K562 (cell line): ENCODE measurements around the gene HYAL3. TPM values are rescaled to one million over a fixed set of nuclear protein-coding genes. Genes with fewer than 3 reads are reported as not detected.
A peak's percentile ranks its signal among the peaks of the same experiment; 100 is the strongest.

Experiments
- ARHGAP35 ChIP-seq: fragments of 450-650 bp; IDR thresholded peaks from 2 replicates; pipeline ENCODE4 v1.6.1; 2018; ENCODE audit not compliant: partially characterized antibody
- BACH1 ChIP-seq: fragments of 200-800 bp; sonication (Bioruptor generic); IDR thresholded peaks from 2 replicates; pipeline ENCODE4 v1.6.1; 2016; ENCODE audit warnings: missing genetic modification characterization, missing compliant biosample characterization
- BMI1 ChIP-seq: fragments of 150-350 bp; IDR thresholded peaks from 2 replicates; pipeline ENCODE4 v1.6.1; 2014; ENCODE audit warnings: low read length
- FOSL1 ChIP-seq: fragments of 200-800 bp; sonication (Bioruptor generic); conservative IDR thresholded peaks from 2 replicates; pipeline ENCODE4 v1.6.1; 2016; ENCODE audit warnings: missing genetic modification characterization, missing compliant biosample characterization
- MAFK ChIP-seq: IDR thresholded peaks from 2 replicates; pipeline ENCODE4 v1.6.1; 2011; ENCODE audit warnings: low read length, improper control_type of control experiment
- NR2C1 ChIP-seq, 2 experiments: fragments of 450-650 bp; IDR thresholded peaks; 2 replicates each; pipeline ENCODE4 v1.6.1; 2017; ENCODE audit warnings: mild to moderate bottlenecking in 2 of 2, antibody characterized with exemption in 1 of 2, inconsistent platforms in 1 of 2, missing compliant biosample characterization in 1 of 2, missing genetic modification characterization in 1 of 2
- NR2C2 ChIP-seq, 2 experiments: fragments of 200-800 bp in 1 of 2; sonication (Bioruptor generic) in 1 of 2; sonication (generic) in 1 of 2; formaldehyde crosslinking in 1 of 2; IDR thresholded peaks; 2 replicates each; pipeline versions ENCODE4 v1.6.1 to v1.8.0; 2016 to 2022; ENCODE audit warnings: mild to moderate bottlenecking in 1 of 2, missing compliant biosample characterization in 1 of 2, missing genetic modification characterization in 1 of 2, missing genetic modification reagents in 1 of 2
- PHTF2 ChIP-seq: fragments of 250-450 bp; sonication (Bioruptor Pico); IDR thresholded peaks from 2 replicates; pipeline ENCODE4 v1.5.0; 2021; ENCODE audit warnings: mild to moderate bottlenecking
- PTRF ChIP-seq: fragments of 450-650 bp; IDR thresholded peaks from 2 replicates; pipeline ENCODE4 v1.6.1; 2016; ENCODE audit warnings: mild to moderate bottlenecking, missing genetic modification characterization, missing compliant biosample characterization
- RFX5 ChIP-seq: IDR thresholded peaks from 2 replicates; pipeline ENCODE4 v1.6.1; 2011; ENCODE audit warnings: low read depth, mild to moderate bottlenecking, improper control_type of control experiment, low read length
- SMAD1 ChIP-seq: fragments of 150-350 bp; IDR thresholded peaks from 2 replicates; pipeline ENCODE4 v1.6.1; 2014; ENCODE audit warnings: low read length, low read depth; ENCODE audit not compliant: partially characterized antibody
- ZBTB17 ChIP-seq: fragments of 450-650 bp; formaldehyde crosslinking; IDR thresholded peaks from 2 replicates; pipeline ENCODE4 v1.4.0; 2020; ENCODE audit warnings: mild to moderate bottlenecking
- ZBTB33 ChIP-seq: sonication (generic); formaldehyde crosslinking; IDR thresholded peaks from 2 replicates; pipeline ENCODE4 v1.8.1; 2023; ENCODE audit warnings: mild to moderate bottlenecking, missing genetic modification reagents
- ZFX ChIP-seq: sonication (generic); formaldehyde crosslinking; IDR thresholded peaks from 2 replicates; pipeline ENCODE4 v1.8.0; 2022; ENCODE audit warnings: mild to moderate bottlenecking, missing genetic modification reagents, moderate library complexity
- ZNF140 ChIP-seq: fragments of 250-450 bp; sonication (Bioruptor Pico); IDR thresholded peaks from 2 replicates; pipeline ENCODE4 v1.8.0; 2021; ENCODE audit warnings: moderate library complexity, mild to moderate bottlenecking, inconsistent platforms
- ZNF324 ChIP-seq: fragments of 250-450 bp; sonication (Bioruptor Pico); IDR thresholded peaks from 2 replicates; pipeline ENCODE4 v1.4.0; 2020; ENCODE audit warnings: mild to moderate bottlenecking
- ZNF431 ChIP-seq: sonication (generic); formaldehyde crosslinking; IDR thresholded peaks from 2 replicates; pipeline ENCODE4 v1.8.0; 2022; ENCODE audit warnings: mild to moderate bottlenecking, missing genetic modification reagents
- polyA plus RNA-seq, 8 experiments: library from polyadenylated mRNA; depleted of rRNA in 4 of 8; stranded (reverse) in 5 of 8; unstranded in 3 of 8; fragments of >200 nt; fragmentation: Nextera tagmentation in 2 of 8; fragmentation: Illumina TruSeq in 1 of 8; extraction: Ambion mirVana in 2 of 8; extraction: Trizol in 1 of 8; gene quantifications; 2 replicates each; pipeline versions ENCODE4 v1.2.1 to v1.2.3, GENCODE V29; 2011 to 2014; ENCODE audit warnings: inconsistent platforms in 1 of 8, missing spikeins in 1 of 8
- total RNA-seq, 7 experiments: library from RNA; depleted of rRNA in 6 of 7; stranded (reverse); fragments of >200 nt in 6 of 7; fragmentation: Illumina TruSeq in 2 of 7; extraction: Trizol in 2 of 7; gene quantifications; 2 replicates each; pipeline versions ENCODE4 v1.2.1 to v1.2.3, GENCODE V29; 2011 to 2021; ENCODE audit warnings: low replicate concordance in 1 of 7
- TF ChIP-seq, protein P1 (sequence below): sonication (generic); formaldehyde crosslinking; IDR thresholded peaks from 2 replicates; pipeline ENCODE4 v1.8.1; 2023; ENCODE audit warnings: missing genetic modification reagents, mild to moderate bottlenecking, borderline replicate concordance
- TF ChIP-seq, protein P2 (sequence below): IDR thresholded peaks from 2 replicates; pipeline ENCODE4 v1.6.1; 2012; ENCODE audit warnings: low read depth, low read length, improper control_type of control experiment, borderline replicate concordance

The HYAL3 gene
- total and polyA plus RNA-seq, 9 of the 15 experiments (the other 6 are each of a cell fraction or from before 2014, with no cell fraction given), result 0.38 to 9.1 (median 6.8) TPM

DNA sequence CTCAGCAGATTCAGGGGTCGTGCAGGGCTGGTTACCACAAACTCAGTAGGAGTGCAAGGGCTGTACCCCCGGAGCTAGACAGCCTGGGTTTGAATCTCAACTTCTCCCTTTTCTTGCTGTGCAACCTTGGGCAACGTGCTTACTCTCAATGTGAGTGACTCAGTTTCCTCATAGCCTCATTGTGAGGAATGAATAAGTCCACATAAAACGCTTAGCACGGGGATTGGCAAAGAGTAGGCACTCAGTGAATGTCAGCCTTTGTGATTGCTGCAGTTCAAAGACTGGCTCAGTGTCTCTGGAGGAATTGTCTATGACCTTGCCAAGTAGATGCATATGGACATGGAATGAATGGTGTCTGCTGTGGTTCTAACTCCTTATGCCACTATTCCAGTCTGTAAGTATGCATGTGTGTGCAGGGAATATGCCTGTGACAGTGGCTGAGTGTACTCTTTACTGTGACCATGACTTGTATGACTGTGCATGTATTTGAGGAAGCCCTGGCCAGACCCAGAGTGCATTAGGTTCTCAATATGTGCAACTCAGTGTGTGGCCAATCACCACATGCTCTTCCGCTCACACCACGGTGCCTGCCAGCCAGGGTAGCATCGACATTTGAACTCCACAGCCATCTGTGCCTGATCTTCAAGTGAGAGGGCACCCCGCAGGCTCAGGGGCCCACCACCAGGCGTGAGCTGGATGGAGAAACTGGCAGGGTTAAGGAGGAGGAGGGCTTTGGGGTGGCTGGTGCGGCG, 900 bp upstream of the HYAL3 start (continued):
- TF ChIP-seq FOSL1 (0 out of 2 replicates have a peak, but pooled peaks have one; percentile 25), ZNF140 (CRISPR knock-in tag) (no peak), SMAD1 (no peak), BMI1 (no peak), ZNF431 (CRISPR knock-in tag) (no peak), ZFX (peak; percentile 23), MAFK (peak; percentile 9; the same call in 1 of the 2 replicates), NR2C1 (IDR thresholded peaks at IDR 0.05) (no peak), NR2C1 (tag; IDR thresholded peaks at IDR 0.05) (peak; percentile 12; the same call in 1 of the 2 replicates), PHTF2 (no peak), ARHGAP35 (no peak), BACH1 (no peak), ZBTB33 (peak; percentile 81; the same call in 1 of the 2 replicates), ZBTB17 (CRISPR knock-in tag) (no peak), ZNF324 (CRISPR knock-in tag) (0 out of 2 replicates have a peak, but pooled peaks have one; percentile 13), NR2C2 (CRISPR knock-in tag; IDR thresholded peaks at IDR 0.05) (no peak), NR2C2 (tag; IDR thresholded peaks at IDR 0.05) (peak; percentile 45; the same call in 1 of the 2 replicates), RFX5 (no peak), PTRF (tag) (no peak)
- TF ChIP-seq, protein P1, sequence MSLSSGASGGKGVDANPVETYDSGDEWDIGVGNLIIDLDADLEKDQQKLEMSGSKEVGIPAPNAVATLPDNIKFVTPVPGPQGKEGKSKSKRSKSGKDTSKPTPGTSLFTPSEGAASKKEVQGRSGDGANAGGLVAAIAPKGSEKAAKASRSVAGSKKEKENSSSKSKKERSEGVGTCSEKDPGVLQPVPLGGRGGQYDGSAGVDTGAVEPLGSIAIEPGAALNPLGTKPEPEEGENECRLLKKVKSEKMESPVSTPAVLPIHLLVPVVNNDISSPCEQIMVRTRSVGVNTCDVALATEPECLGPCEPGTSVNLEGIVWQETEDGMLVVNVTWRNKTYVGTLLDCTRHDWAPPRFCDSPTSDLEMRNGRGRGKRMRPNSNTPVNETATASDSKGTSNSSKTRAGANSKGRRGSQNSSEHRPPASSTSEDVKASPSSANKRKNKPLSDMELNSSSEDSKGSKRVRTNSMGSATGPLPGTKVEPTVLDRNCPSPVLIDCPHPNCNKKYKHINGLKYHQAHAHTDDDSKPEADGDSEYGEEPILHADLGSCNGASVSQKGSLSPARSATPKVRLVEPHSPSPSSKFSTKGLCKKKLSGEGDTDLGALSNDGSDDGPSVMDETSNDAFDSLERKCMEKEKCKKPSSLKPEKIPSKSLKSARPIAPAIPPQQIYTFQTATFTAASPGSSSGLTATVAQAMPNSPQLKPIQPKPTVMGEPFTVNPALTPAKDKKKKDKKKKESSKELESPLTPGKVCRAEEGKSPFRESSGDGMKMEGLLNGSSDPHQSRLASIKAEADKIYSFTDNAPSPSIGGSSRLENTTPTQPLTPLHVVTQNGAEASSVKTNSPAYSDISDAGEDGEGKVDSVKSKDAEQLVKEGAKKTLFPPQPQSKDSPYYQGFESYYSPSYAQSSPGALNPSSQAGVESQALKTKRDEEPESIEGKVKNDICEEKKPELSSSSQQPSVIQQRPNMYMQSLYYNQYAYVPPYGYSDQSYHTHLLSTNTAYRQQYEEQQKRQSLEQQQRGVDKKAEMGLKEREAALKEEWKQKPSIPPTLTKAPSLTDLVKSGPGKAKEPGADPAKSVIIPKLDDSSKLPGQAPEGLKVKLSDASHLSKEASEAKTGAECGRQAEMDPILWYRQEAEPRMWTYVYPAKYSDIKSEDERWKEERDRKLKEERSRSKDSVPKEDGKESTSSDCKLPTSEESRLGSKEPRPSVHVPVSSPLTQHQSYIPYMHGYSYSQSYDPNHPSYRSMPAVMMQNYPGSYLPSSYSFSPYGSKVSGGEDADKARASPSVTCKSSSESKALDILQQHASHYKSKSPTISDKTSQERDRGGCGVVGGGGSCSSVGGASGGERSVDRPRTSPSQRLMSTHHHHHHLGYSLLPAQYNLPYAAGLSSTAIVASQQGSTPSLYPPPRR (CRISPR knock-in tag), result 0 out of 2 replicates have a peak, but pooled peaks have one; percentile 53
- TF ChIP-seq, protein P2, sequence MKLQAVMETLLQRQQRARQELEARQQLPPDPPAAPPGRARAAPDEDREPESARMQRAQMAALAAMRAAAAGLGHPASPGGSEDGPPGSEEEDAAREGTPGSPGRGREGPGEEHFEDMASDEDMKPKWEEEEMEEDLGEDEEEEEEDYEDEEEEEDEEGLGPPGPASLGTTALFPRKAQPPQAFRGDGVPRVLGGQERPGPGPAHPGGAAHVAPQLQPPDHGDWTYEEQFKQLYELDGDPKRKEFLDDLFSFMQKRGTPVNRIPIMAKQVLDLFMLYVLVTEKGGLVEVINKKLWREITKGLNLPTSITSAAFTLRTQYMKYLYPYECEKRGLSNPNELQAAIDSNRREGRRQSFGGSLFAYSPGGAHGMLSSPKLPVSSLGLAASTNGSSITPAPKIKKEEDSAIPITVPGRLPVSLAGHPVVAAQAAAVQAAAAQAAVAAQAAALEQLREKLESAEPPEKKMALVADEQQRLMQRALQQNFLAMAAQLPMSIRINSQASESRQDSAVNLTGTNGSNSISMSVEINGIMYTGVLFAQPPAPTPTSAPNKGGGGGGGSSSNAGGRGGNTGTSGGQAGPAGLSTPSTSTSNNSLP, result no peak
